Dermis microvascular lymphatic vessel endothelial cell (primary cell): ENCODE results near the gene DEF6. TPM values are rescaled to one million over a fixed set of nuclear protein-coding genes. Genes with fewer than 3 reads are reported as not detected.

ENCODE experiments used
- total RNA-seq: library from RNA; depleted of rRNA; stranded (reverse); fragments of >200 nt; gene quantifications from 2 replicates; pipeline ENCODE4 v1.2.1, GENCODE V29; 2014

Gene DEF6
- total RNA-seq, 1 donor from 2014 or later, result 0.51 TPM

Other genes starting within 250 kb of the DEF6 start
- gene TCP11, start 156.5 kb upstream of the DEF6 start, total RNA-seq, result 0.13 TPM in 2 replicates
- 0.26 and 0.76 TPM in 2 replicates for gene SCUBE3, start 83.9 kb upstream of the DEF6 start, total RNA-seq
- 15.7 and 23.9 TPM in 2 replicates for gene ZNF76, start 38.1 kb upstream of the DEF6 start, total RNA-seq
- 4.0 and 8.9 TPM in 2 replicates for gene PPARD, start 44.7 kb downstream of the DEF6 start, total RNA-seq
- gene FANCE, start 154.5 kb downstream of the DEF6 start, total RNA-seq, result 10.3 and 11.1 TPM in 2 replicates
- gene RPL10A, start 170.6 kb downstream of the DEF6 start, total RNA-seq, result 1,744 and 1,805 TPM in 2 replicates
- gene TEAD3, start 199.3 kb downstream of the DEF6 start, total RNA-seq, result 0.13 and 0.26 TPM in 2 replicates
- not detected in 2 replicates for gene TULP1, start 215.1 kb downstream of the DEF6 start, total RNA-seq